SU-DHL-6 (cell line): ENCODE results near the gene RPS6KA2.

Experiments used
- H2AFZ ChIP-seq: fragments of 200-600 bp; sonication (generic); 2 replicates; pipeline ENCODE4 v1.6.1; 2014; ENCODE audit warnings: low read depth, mild to moderate bottlenecking, moderate library complexity, mixed read lengths, antibody characterized with exemption, low read length; ENCODE audit not compliant: severe bottlenecking
- H3F3A ChIP-seq: fragments of 200-600 bp; shearing (Covaris generic); 2 replicates; pipeline ENCODE4 v1.6.0; 2016; ENCODE audit warnings: antibody characterized with exemption, mild to moderate bottlenecking; ENCODE audit not compliant: insufficient read depth
- H3K27ac ChIP-seq: fragments of 200-600 bp; sonication (generic); 2 replicates; pipeline ENCODE4 v1.5.1; 2016; ENCODE audit warnings: low read depth, mild to moderate bottlenecking, low read length, moderate library complexity, mixed read lengths
- H3K27me3 ChIP-seq: fragments of 200-600 bp; sonication (generic), shearing (Covaris generic); 2 replicates; pipeline ENCODE4 v1.6.0; 2014; ENCODE audit warnings: mild to moderate bottlenecking, low read length
- H3K36me3 ChIP-seq: fragments of 200-600 bp; sonication (generic); 2 replicates; pipeline ENCODE4 v1.6.1; 2014; ENCODE audit warnings: mild to moderate bottlenecking, low read length, mixed read lengths
- H3K4me2 ChIP-seq: fragments of 300-600, 200-600 bp; shearing (Covaris generic), sonication (generic); 2 replicates; pipeline ENCODE4 v1.6.0; 2014; ENCODE audit warnings: low read length, low read depth, mild to moderate bottlenecking; ENCODE audit not compliant: poor library complexity, severe bottlenecking
- H3K4me3 ChIP-seq: fragments of 200-600 bp; sonication (generic); 2 replicates; pipeline ENCODE4 v1.5.1; 2014; ENCODE audit warnings: antibody characterized with exemption, low read length, mild to moderate bottlenecking, mixed read lengths; ENCODE audit not compliant: insufficient read depth, poor library complexity, severe bottlenecking
- H3K79me2 ChIP-seq: fragments of 200-600 bp; sonication (generic); 2 replicates; pipeline ENCODE4 v1.6.1; 2014; ENCODE audit warnings: mild to moderate bottlenecking, low read length, moderate library complexity; ENCODE audit not compliant: insufficient read depth
- H3K9ac ChIP-seq: fragments of 200-600 bp; sonication (generic); 2 replicates; pipeline ENCODE4 v1.7.0; 2014; ENCODE audit warnings: mild to moderate bottlenecking, low read length
- H3K9me2 ChIP-seq: fragments of 200-600 bp; sonication (generic); replicated peaks from 2 replicates; pipeline ENCODE4 v1.6.1; 2014; ENCODE audit warnings: low read length; ENCODE audit not compliant: insufficient read depth
- H3K9me3 ChIP-seq: fragments of 200-600 bp; sonication (generic); 2 replicates; pipeline ENCODE4 v1.6.1; 2014; ENCODE audit warnings: low read length, mixed read lengths; ENCODE audit not compliant: insufficient read depth
- H4K20me1 ChIP-seq: fragments of 200-600 bp; sonication (generic); 2 replicates; pipeline ENCODE4 v1.6.1; 2014; ENCODE audit warnings: low read depth, mild to moderate bottlenecking, antibody characterized with exemption, low read length, moderate library complexity, mixed read lengths
- EZH2phosphoT487 ChIP-seq: fragments of 200-600 bp; sonication (generic), shearing (Covaris generic); conservative IDR thresholded peaks from 2 replicates; pipeline ENCODE4 v1.6.1; 2018; ENCODE audit warnings: mild to moderate bottlenecking, antibody characterized with exemption, low read length, moderate library complexity, mixed read lengths
- TF ChIP-seq, protein P1 (sequence below): fragments of 200-600 bp; sonication (generic); IDR thresholded peaks from one replicate; pipeline ENCODE4 v1.5.1; 2017; ENCODE audit warnings: antibody characterized with exemption, mild to moderate bottlenecking, low read length, moderate library complexity; ENCODE audit not compliant: insufficient read depth, poor library complexity, severe bottlenecking

Gene RPS6KA2

DNA sequence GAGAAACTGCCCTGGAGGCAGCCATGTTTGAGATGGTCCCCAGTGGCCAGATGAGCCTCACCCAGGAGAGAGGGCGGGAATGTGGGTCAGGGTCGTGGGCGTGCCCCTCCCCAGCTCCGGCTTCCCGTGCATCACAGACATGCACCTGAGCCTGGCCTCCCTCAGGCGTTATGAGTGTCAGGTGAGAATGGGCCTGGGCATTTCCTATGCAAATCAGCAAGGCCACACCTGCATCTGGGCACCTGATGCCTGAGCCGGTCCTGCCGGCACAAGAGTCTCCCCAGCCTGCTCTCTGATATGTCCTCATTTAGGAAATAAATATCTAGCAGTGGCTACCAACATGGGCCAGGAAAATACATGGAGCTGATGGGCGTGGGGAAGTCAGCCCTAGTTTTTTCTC lies 123.0 kb downstream of the RPS6KA2 start:
- TF ChIP-seq, protein P1, sequence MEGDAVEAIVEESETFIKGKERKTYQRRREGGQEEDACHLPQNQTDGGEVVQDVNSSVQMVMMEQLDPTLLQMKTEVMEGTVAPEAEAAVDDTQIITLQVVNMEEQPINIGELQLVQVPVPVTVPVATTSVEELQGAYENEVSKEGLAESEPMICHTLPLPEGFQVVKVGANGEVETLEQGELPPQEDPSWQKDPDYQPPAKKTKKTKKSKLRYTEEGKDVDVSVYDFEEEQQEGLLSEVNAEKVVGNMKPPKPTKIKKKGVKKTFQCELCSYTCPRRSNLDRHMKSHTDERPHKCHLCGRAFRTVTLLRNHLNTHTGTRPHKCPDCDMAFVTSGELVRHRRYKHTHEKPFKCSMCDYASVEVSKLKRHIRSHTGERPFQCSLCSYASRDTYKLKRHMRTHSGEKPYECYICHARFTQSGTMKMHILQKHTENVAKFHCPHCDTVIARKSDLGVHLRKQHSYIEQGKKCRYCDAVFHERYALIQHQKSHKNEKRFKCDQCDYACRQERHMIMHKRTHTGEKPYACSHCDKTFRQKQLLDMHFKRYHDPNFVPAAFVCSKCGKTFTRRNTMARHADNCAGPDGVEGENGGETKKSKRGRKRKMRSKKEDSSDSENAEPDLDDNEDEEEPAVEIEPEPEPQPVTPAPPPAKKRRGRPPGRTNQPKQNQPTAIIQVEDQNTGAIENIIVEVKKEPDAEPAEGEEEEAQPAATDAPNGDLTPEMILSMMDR: no peak
- no peak for TF ChIP-seq EZH2phosphoT487
- H3K79me2 ChIP-seq: no peaks in the 10 kb centered on the region

DNA sequence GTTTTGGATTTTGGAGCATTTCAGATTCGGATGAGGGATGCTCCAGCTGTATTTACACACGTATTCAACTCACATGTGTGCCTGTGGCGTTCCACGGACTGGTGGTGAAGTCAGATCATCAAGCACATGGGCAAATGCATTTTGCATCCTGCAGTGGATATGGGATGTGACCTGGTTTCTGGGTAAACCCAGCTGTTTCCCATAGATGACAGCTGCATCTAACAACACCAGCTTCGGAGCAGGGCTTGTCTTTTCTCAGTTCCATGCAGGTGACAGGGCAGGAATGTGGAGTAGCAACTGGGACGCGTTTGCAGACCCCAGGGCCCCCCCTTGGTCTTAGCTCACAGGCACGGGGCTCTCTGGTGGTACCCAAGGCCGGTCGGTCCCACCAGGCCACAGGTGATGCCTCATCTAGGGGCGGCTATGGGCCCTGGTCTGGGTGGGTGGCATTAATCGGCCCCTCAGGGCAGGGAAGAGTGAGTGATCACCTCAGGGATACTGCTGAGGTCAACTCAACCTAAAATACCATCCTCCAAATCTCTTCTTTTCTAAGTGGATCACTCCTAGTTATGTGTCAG lies 123.8 kb downstream of the RPS6KA2 start:
- Histone ChIP-seq H3K4me2 (no peak overlapping the region), H3K4me3 (no peak overlapping the region), H3K9me3 (no peaks in the 10 kb centered on the region), H3F3A (no peaks in the 10 kb centered on the region), H3K9ac (no peak overlapping the region), H3K27ac (no peak overlapping the region), H2AFZ (no peak overlapping the region), H4K20me1 (no peaks in the 10 kb centered on the region), H3K27me3 (no peaks in the 10 kb centered on the region), H3K79me2 (no peaks in the 10 kb centered on the region), H3K9me2 (no peaks in the 10 kb centered on the region), H3K36me3 (no peaks in the 10 kb centered on the region)
- TF ChIP-seq, protein P1: no peak

More for the DNA sequence above, 123.0 kb downstream of the RPS6KA2 start:
- Histone ChIP-seq H3K4me3 (no peak overlapping the region), H3K27ac (no peak overlapping the region), H3K9me3 (no peaks in the 10 kb centered on the region), H3K9ac (no peak overlapping the region), H3K27me3 (no peaks in the 10 kb centered on the region), H3K36me3 (no peaks in the 10 kb centered on the region), H3F3A (no peaks in the 10 kb centered on the region), H2AFZ (no peak overlapping the region), H3K9me2 (no peaks in the 10 kb centered on the region), H3K4me2 (no peak overlapping the region), H4K20me1 (no peaks in the 10 kb centered on the region)

DNA sequence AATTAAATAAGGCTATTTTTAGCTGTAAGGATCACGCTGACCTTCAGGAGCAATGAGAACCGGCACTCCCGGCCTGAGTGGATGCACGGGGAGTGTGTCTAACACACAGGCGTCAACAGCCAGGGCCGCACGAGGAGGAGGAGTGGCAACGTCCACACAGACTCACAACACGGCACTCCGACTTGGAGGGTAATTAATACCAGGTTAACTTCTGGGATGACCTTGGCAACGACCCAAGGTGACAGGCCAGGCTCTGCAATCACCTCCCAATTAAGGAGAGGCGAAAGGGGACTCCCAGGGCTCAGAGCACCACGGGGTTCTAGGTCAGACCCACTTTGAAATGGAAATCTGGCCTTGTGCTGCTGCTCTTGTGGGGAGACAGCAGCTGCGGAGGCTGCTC lies 124.6 kb downstream of the RPS6KA2 start:
- Histone ChIP-seq H3K36me3 (no peaks in the 10 kb centered on the region), H3K4me3 (no peak overlapping the region), H3K9ac (no peak overlapping the region), H3K9me3 (no peaks in the 10 kb centered on the region), H3K4me2 (no peak overlapping the region), H3K79me2 (no peaks in the 10 kb centered on the region), H3K27ac (no peak overlapping the region), H3K9me2 (no peaks in the 10 kb centered on the region), H2AFZ (no peak overlapping the region), H4K20me1 (no peaks in the 10 kb centered on the region), H3K27me3 (no peaks in the 10 kb centered on the region), H3F3A (no peaks in the 10 kb centered on the region)
- no peak for TF ChIP-seq EZH2phosphoT487
- TF ChIP-seq, protein P1: no peak
